ENCODE data around the gene PMVK.

The PMVK gene

GRCh38 chr1:154966111-154966510, 29.6 kb upstream of the PMVK start:
- no peak for DNase-seq (ENCODE audit: low spot score)

- no peak for DNase-seq (ENCODE audit: low spot score)
Observed at GRCh38 chr1:154964359-154964758, 27.8 kb upstream of the PMVK start.

- no peak for DNase-seq (ENCODE audit: low spot score)
Observed at GRCh38 chr1:154963643-154964042, 27.1 kb upstream of the PMVK start.

GRCh38 chr1:154962795-154963330, 26.3 kb upstream of the PMVK start:
- DNase-seq (ENCODE audit: low spot score), result no peak

GRCh38 chr1:154962156-154962749, 25.7 kb upstream of the PMVK start:
- DNase-seq (ENCODE audit: low spot score), result no peak

GRCh38 chr1:154961207-154962155, 25.0 kb upstream of the PMVK start, which contains the start of gene PYGO2:
Gene PYGO2 (minus strand): TSS chr1:154961782. CDS start chr1:154961576, 206 bp downstream.
- peak; percentile 78 for DNase-seq (ENCODE audit: low spot score)

- DNase-seq (ENCODE audit: low spot score), result no peak
Observed at GRCh38 chr1:154960446-154961136, 24.1 kb upstream of the PMVK start.

GRCh38 chr1:154959426-154959780, 22.9 kb upstream of the PMVK start:
- DNase-seq (ENCODE audit: low spot score), result no peak

- no peak for DNase-seq (ENCODE audit: low spot score)
Observed at GRCh38 chr1:154958681-154959425, 22.3 kb upstream of the PMVK start.

- DNase-seq (ENCODE audit: low spot score), result no peak
Observed at GRCh38 chr1:154958036-154958435, 21.5 kb upstream of the PMVK start.

GRCh38 chr1:154957091-154957657, 20.7 kb upstream of the PMVK start:
- DNase-seq (ENCODE audit: low spot score), result no peak

GRCh38 chr1:154956544-154956941, 20.0 kb upstream of the PMVK start:
- DNase-seq (ENCODE audit: low spot score), result no peak

GRCh38 chr1:154955718-154956543, 19.4 kb upstream of the PMVK start, which contains the start of gene PBXIP1:
Gene PBXIP1 (minus strand): TSS chr1:154956099. CDS start chr1:154953721, 2,378 bp downstream.
- peak; percentile 93 for DNase-seq (ENCODE audit: low spot score)

- DNase-seq (ENCODE audit: low spot score), result peak; percentile 86
Observed at GRCh38 chr1:154955039-154955717, 18.7 kb upstream of the PMVK start.

- DNase-seq (ENCODE audit: low spot score), result no peak
Observed at GRCh38 chr1:154954541-154954940, 18.0 kb upstream of the PMVK start.

- DNase-seq (ENCODE audit: low spot score), result no peak
Observed at GRCh38 chr1:154953611-154954038, 17.1 kb upstream of the PMVK start.

GRCh38 chr1:154952664-154953063, 16.1 kb upstream of the PMVK start:
- DNase-seq (ENCODE audit: low spot score), result no peak

- no peak for DNase-seq (ENCODE audit: low spot score)
Observed at GRCh38 chr1:154951901-154952657, 15.6 kb upstream of the PMVK start.

GRCh38 chr1:154948079-154948478, 11.6 kb upstream of the PMVK start:
- no peak for DNase-seq (ENCODE audit: low spot score)

Measured in Ammon's horn (tissue), 1 donor.